OCI-LY1 (cell line): ENCODE results near the gene IGF2R.

Experiments used
- CTCF ChIP-seq: fragments of 200-600 bp; sonication (generic), shearing (Covaris generic); IDR thresholded peaks from 2 replicates; pipeline ENCODE4 v1.5.1; 2017; ENCODE audit warnings: mild to moderate bottlenecking, antibody characterized with exemption, low read length, moderate library complexity, mixed read lengths
- EZH2 ChIP-seq: fragments of 200-600 bp; sonication (generic), shearing (Covaris generic); IDR thresholded peaks from 2 replicates; pipeline ENCODE4 v1.8.0; 2017; ENCODE audit warnings: borderline replicate concordance, mixed run types, mild to moderate bottlenecking, antibody characterized with exemption, low read length, moderate library complexity, mixed read lengths

GRCh38 chr6:160112628-160113299, 143.9 kb downstream of the IGF2R start:
- TF ChIP-seq CTCF (no peak), EZH2 (no peak)
